ENCODE results near the gene ALDH3A2.
"Not testable (repeated sequence)": the region's sequence is repeated elsewhere in the genome, so short reads cannot be mapped to it uniquely, and the experiment has no call there.

The ALDH3A2 gene

DNA sequence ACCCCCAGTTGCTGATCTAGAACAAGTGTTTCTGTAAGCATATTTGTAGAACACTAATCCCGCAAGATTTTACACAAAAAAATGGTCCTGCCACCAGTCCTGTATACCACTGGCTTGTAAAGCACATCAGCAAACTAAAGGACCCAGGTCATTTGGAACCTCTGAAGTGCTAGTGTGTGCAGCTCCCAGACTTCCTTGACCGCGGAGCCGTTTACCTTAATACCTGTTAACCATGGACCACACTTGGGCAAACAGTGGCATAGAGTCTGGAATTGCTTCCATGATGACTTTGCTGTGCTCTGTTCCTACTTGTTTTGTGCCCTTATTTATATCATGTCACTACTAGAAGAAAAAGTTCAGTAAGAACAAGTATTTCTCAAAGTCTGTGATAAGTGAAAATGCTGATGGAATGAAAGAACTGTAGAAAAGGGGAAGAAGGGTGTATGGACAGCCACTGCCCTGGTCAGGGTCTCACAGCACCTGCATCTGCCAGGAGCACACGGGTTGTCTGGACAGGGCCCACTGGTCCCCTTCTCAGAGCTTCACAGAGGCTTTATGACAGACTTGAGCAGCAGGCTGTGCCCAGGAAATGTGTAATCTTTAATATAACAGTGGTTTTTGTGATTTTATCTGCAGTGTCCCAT lies 29.3 kb downstream of the ALDH3A2 start:
- no peak for DNase-seq (ENCODE audit: low spot score)
- H3K27ac ChIP-seq, result no peak overlapping the region
- no peak overlapping the region for H3K4me3 ChIP-seq
- TF ChIP-seq, protein P1, sequence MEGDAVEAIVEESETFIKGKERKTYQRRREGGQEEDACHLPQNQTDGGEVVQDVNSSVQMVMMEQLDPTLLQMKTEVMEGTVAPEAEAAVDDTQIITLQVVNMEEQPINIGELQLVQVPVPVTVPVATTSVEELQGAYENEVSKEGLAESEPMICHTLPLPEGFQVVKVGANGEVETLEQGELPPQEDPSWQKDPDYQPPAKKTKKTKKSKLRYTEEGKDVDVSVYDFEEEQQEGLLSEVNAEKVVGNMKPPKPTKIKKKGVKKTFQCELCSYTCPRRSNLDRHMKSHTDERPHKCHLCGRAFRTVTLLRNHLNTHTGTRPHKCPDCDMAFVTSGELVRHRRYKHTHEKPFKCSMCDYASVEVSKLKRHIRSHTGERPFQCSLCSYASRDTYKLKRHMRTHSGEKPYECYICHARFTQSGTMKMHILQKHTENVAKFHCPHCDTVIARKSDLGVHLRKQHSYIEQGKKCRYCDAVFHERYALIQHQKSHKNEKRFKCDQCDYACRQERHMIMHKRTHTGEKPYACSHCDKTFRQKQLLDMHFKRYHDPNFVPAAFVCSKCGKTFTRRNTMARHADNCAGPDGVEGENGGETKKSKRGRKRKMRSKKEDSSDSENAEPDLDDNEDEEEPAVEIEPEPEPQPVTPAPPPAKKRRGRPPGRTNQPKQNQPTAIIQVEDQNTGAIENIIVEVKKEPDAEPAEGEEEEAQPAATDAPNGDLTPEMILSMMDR (IDR thresholded peaks at IDR 0.05), result no peak

DNA sequence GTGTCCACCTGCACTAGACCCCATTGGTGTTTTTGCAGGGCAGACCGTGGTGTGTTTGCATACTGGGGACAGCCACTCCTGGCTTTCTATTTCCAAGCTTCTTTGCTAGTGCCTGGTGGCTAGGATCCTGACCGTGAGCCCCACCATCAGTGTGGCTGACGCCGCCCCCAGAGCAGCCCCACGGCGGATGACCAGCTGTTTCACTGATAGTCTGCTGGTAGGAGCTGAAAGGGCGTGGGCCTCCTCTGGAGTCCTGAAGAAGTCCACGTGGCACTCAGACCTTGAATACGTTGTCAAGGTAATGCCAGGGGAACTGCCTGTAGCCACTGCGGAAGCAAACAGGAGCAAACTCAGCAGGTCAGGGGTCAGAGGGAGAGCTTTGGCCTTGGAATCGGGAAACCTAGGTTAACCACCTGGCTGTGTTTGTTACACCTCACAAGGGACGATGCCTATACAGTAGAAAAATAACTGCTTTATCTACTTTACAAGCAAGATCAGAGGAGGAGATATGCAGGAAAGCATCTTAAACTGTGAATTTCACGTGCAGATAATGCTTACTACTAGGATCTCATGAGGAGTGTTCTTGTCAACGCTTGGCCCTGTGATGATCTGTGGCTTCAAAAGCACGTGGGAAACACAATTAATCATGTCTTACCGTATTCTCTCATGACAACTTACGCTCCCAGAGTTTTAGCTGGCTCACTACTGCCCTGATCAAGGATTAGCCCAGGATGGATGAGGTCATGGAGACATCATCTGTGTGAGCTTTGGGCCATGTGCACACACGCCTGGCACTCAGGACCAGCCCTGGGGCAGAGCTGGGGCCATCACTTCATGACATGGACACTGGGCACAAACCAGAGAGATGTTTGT lies 30.3 kb downstream of the ALDH3A2 start:
- no peak for DNase-seq (ENCODE audit: low spot score)
- no peak overlapping the region for H3K27ac ChIP-seq
- no peak overlapping the region for H3K4me3 ChIP-seq
- TF ChIP-seq, protein P1 (IDR thresholded peaks at IDR 0.05), result no peak

DNA sequence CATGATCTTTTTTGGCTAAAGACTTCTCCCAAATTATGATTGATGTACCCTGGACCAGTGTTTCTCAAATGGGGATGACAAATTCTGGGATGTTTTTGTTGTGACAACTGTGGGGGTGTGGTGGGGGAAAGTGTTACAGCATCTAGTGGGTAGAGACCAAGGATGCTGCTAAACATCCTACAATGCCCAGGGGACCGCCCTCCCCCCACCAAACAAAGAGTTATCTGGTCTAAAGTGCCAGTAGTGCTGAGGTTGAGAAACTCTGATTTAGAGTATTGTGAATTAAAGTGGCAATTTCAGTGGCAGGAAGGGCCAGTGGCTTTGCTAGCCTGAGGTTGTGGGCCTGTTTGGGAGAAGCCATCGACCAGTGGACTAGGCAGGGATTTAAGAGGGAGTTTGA lies 34.6 kb downstream of the ALDH3A2 start:
- no peak overlapping the region for H3K4me3 ChIP-seq
- TF ChIP-seq, protein P1 (IDR thresholded peaks at IDR 0.05), result no peak
- H3K27ac ChIP-seq, result no peak overlapping the region
- no peak for DNase-seq (ENCODE audit: low spot score)

DNA sequence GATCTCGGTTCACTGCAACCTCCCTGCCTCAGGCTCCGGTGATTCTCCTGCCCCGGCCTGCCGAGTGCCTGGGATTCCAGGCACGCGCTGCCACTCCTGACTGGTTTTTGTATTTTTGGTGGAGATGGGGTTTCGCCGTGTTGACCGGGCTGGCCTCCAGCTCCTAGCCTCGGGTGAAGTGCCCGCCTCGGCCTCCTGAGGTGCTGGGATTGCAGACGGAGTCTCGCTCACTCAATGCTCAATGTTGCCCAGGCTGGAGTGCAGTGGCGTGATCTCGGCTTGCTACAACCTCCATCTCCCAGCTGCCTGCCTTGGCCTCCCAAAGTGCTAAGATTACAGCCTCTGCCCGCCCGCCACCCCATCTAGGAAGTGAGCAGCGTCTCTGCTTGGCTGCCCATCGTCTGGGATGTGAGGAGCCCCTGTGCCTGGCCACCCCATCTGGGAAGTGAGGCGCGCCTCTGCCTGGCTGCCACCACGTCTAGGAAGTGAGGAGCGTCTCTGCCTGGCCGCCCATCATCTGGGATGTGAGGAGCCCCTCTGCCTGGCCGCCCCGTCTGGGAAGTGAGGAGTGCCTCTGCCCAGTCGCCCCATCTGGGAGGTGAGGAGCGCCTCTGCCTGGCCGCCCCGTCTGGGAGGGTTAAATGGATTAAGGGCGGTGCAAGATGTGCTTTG lies 36.5 kb downstream of the ALDH3A2 start:
- H3K4me3 ChIP-seq; H3K27ac ChIP-seq; DNase-seq (ENCODE audit: low spot score): not testable (repeated sequence)

DNA sequence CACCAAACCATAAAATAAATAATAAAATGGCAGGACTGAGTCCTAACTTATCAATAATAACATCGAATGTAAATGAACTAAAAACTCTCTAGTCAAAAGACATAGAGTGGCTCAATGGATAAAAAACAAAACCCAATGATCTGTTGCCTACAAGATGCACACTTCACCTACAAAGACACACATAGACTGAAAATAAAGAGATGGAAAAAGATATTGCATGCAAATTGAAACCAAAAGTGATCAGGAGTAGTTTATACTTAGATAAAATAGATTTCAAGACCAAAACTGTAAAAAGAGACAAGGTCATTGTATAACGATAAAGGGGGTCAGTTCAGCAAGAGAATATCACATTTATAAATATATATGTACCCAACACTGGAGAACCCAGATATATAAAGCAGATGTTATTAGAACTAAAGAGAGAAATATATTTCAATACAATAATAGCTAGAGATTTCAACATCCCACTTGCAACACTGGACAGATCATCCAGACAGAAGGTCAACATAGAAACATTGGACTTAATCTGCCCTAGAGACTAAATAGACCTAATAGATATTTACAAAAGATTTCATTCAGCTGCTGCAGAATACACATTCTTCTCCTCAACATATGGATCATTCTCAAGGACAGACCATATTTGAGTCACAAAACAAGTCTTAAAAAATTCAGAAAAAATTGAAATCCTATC lies 38.0 kb downstream of the ALDH3A2 start:
- TF ChIP-seq, protein P1 (IDR thresholded peaks at IDR 0.05), result no peak
- Histone ChIP-seq H3K27ac (no peak overlapping the region), H3K4me3 (no peak overlapping the region)
- no peak for DNase-seq (ENCODE audit: low spot score)

DNA sequence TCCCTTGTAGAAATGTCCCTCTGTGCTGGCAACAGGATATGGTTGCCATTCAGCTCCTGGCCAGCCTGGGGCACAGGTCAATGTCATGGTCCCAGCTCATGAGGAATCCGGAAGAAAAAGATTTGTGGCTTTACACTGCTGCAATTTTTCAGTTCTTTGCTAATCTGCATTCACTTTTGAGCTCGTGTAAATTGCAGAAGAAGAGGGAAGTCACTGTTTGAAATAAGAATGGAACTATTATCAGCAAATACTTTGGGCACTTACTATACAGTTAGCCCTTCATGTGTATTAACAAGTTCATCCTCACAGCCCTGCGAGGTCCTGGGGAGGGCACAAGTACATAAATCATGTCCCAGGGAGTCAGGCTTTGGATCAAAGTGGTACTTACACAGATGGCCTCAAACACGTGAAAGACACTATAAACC lies 53.7 kb downstream of the ALDH3A2 start:
- DNase-seq (ENCODE audit: low spot score), result no peak
- TF ChIP-seq, protein P1 (IDR thresholded peaks at IDR 0.05), result no peak
- no peak overlapping the region for H3K27ac ChIP-seq
- no peak overlapping the region for H3K4me3 ChIP-seq
